Effector memory CD4-positive, alpha-beta T cell (primary cell): ENCODE data around the gene KCNK4.
"Not testable (repeated sequence)": the region's sequence is repeated elsewhere in the genome, so short reads cannot be mapped to it uniquely, and the experiment has no call there.

Experiments used
- DNase-seq, 3 donors: peaks; one replicate each; pipeline ENCODE4 v3.0.0-alpha.2; 2020
- H3K27ac ChIP-seq: 2 replicates; pipeline ENCODE4 v1.7.0; 2013; ENCODE audit warnings: mild to moderate bottlenecking, low read length, moderate library complexity; ENCODE audit not compliant: insufficient read depth, poor library complexity, severe bottlenecking
- H3K27me3 ChIP-seq: replicated peaks from 2 replicates; pipeline ENCODE4 v1.7.0; 2013; ENCODE audit warnings: mild to moderate bottlenecking, low read length; ENCODE audit not compliant: insufficient read depth, control insufficient read depth, poor library complexity, severe bottlenecking
- H3K36me3 ChIP-seq: 2 replicates; pipeline ENCODE4 v1.7.0; 2013; ENCODE audit warnings: mild to moderate bottlenecking, low read length, moderate library complexity; ENCODE audit not compliant: control insufficient read depth, insufficient read depth
- H3K4me1 ChIP-seq: 2 replicates; pipeline ENCODE4 v1.7.0; 2013; ENCODE audit warnings: low read length, mild to moderate bottlenecking; ENCODE audit not compliant: control insufficient read depth, insufficient read depth, poor library complexity, severe bottlenecking
- H3K4me3 ChIP-seq: 2 replicates; pipeline ENCODE4 v1.7.0; 2013; ENCODE audit warnings: low read length, low read depth, mild to moderate bottlenecking; ENCODE audit not compliant: insufficient read depth, poor library complexity, severe bottlenecking
- H3K9me3 ChIP-seq: 2 replicates; pipeline ENCODE4 v1.7.0; 2013; ENCODE audit warnings: mild to moderate bottlenecking, low read length, moderate library complexity; ENCODE audit not compliant: control insufficient read depth

KCNK4 gene

DNA sequence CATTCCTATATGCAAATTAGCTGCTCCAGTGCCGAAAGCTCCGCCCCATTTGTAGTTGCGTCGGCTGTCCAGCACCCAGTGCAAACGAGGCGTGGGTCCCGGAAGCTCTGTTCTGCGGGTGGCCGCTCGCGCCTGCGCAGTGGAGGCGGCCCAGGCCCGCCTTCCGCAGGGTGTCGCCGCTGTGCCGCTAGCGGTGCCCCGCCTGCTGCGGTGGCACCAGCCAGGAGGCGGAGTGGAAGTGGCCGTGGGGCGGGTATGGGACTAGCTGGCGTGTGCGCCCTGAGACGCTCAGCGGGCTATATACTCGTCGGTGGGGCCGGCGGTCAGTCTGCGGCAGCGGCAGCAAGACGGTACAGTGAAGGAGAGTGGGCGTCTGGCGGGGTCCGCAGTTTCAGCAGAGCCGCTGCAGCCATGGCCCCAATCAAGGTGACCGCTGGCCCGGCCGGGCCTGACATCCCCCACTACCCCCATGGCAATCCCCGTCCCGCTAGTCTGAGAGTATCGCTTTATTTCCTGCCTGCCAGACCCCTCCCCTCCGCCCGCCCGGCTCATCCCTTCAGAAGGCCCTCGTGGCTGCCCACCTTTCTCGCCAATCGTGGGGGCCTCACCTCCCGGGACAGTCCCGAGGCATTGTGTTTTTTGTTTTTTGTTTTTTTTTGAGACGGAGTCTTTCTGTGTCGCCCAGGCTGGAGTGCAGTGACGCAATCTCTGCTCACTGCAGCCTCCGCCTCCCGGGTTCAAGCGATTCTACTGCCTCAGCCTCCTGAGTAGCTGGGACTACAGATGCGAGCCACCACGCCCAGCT lies 27.1 kb downstream of the KCNK4 start, which contains the start of gene PRDX5:
PRDX5 (plus strand) TSS at position 161 of the 805 bp plus-strand sequence; CDS start at position 256, 95 bp downstream.
- peak within 1 kb of the TSS; percentile 94 for H3K27ac ChIP-seq
- H3K27me3 ChIP-seq: no peaks in the 10 kb centered on the region
- peaks cover 14% of the 10 kb centered on the region for H3K4me1 ChIP-seq
- peak within 1 kb of the TSS; percentile 79 for H3K4me3 ChIP-seq
- H3K9me3 ChIP-seq: no peaks in the 10 kb centered on the region
- H3K36me3 ChIP-seq: peaks cover 13% of the 10 kb centered on the region
- DNase-seq: peak; percentile 92 to 94 (median 93)

DNA sequence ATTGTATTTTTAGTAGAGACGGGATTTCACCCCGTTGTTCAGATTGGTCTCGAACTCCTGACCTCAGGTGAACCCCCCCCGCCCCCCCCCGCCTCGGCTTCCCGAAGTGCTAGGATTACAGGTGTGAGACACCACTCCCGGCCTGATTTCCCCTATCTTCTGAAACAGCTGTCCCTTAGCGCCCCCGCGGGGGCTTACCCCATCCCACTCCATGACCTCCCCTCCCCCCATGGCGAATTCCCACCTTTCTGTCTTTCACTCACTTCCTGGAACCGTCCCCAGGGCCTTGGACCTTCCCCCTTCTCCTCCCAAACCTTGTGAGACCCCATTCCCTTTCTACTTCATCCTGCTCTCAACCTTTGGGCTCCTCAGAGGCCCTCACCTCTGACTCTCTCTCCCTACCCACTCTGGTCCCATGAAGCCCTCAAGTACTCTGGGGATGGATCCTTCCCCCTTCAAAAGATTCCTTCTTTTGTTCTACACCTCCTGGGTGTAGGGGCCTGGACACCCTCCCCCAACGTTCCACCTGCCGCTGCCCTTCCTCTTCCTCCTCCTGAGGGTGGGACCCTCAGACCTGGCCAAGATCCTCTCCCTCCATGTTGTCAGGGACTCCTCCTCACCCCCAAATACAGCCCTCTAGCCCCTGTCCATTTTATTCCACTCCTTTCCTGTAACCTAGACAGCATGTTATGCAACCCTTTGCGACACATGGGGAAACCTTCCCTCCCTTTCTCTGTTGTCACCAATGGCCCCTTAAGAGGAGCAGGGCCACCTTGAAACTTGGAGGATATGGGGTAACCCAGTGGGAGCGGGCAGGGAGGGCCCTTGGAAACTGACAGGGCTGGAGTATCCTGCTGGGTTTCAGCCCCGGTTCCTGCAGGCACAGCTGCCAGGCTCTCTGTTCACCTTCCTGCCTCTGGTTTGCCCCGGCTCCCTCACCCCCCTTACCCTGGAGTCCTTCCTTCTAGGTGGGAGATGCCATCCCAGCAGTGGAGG lies 28.0 kb downstream of the KCNK4 start:
- Histone ChIP-seq H3K4me3 (peak overlapping the region; percentile 79), H3K27me3 (no peaks in the 10 kb centered on the region), H3K36me3 (peaks cover 11% of the 10 kb centered on the region), H3K9me3 (no peaks in the 10 kb centered on the region), H3K4me1 (peaks cover 14% of the 10 kb centered on the region), H3K27ac (peak overlapping the region; percentile 94)
- DNase-seq: no peak

DNA sequence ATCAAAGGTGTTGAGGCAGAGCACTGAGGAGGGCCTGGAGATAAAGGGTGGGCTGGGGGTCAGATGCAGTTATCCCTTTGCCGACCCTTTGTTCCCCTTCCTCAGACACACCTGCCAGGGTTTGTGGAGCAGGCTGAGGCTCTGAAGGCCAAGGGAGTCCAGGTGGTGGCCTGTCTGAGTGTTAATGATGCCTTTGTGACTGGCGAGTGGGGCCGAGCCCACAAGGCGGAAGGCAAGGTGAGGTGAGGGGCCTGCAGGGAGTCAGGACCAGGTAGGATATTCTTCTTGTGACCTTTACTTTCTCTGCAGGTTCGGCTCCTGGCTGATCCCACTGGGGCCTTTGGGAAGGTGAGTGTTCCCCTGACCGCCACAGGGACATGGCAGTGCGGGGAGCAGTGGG lies 29.5 kb downstream of the KCNK4 start:
- H3K27ac ChIP-seq: no peak overlapping the region

DNA sequence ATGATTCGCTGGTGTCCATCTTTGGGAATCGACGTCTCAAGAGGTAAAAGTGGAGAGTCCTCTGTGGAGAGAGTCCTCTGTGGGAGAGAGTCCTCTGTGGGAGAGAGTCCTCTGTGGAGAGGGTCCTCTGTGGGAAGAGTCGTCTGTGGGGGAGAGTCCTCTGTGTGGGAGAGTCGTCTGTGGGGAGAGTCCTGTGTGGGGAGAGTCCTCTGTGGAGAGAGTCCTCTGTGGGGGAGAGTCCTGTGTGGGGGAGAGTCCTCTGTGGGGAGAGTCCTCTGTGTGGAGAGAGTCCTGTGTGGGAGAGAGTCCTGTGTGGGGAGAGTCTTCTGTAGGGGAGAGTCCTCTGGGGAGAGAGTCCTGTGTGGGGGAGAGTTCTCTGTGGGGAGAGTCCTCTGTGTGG lies 29.9 kb downstream of the KCNK4 start:
- H3K27me3 ChIP-seq: no peaks in the 10 kb centered on the region
- no peak overlapping the region for H3K4me3 ChIP-seq
- DNase-seq: no peak
- no peak overlapping the region for H3K27ac ChIP-seq
- no peaks in the 10 kb centered on the region for H3K36me3 ChIP-seq
- no peaks in the 10 kb centered on the region for H3K9me3 ChIP-seq
- H3K4me1 ChIP-seq: peaks cover 14% of the 10 kb centered on the region

More for the DNA sequence above, 29.5 kb downstream of the KCNK4 start:
- no peak for DNase-seq
- peaks cover 1% of the 10 kb centered on the region for H3K36me3 ChIP-seq
- peaks cover 14% of the 10 kb centered on the region for H3K4me1 ChIP-seq
- H3K9me3 ChIP-seq: no peaks in the 10 kb centered on the region
- H3K4me3 ChIP-seq: no peak overlapping the region
- no peaks in the 10 kb centered on the region for H3K27me3 ChIP-seq

GRCh38 chr11:64321533-64321932 lies 30.4 kb downstream of the KCNK4 start:
- DNase-seq: no peak
- no peak overlapping the region for H3K4me3 ChIP-seq
- no peaks in the 10 kb centered on the region for H3K27me3 ChIP-seq
- H3K27ac ChIP-seq: no peak overlapping the region
- peaks cover 14% of the 10 kb centered on the region for H3K4me1 ChIP-seq
- H3K9me3 ChIP-seq: no peaks in the 10 kb centered on the region
- H3K36me3 ChIP-seq: no peaks in the 10 kb centered on the region

GRCh38 chr11:64322925-64323260 lies 31.8 kb downstream of the KCNK4 start:
- Histone ChIP-seq H3K36me3 (no peaks in the 10 kb centered on the region), H3K27me3 (no peaks in the 10 kb centered on the region), H3K4me3 (no peak overlapping the region), H3K27ac (no peak overlapping the region), H3K4me1 (peaks cover 7% of the 10 kb centered on the region), H3K9me3 (no peaks in the 10 kb centered on the region)
- no peak for DNase-seq

- H3K27me3 ChIP-seq: no peaks in the 10 kb centered on the region
- H3K9me3 ChIP-seq: no peaks in the 10 kb centered on the region
- DNase-seq: no peak
- H3K4me3 ChIP-seq: no peak overlapping the region
- H3K27ac ChIP-seq: no peak overlapping the region
- H3K4me1 ChIP-seq: peaks cover 7% of the 10 kb centered on the region
- no peaks in the 10 kb centered on the region for H3K36me3 ChIP-seq
Observed at GRCh38 chr11:64323373-64323772, 32.3 kb downstream of the KCNK4 start.

DNA sequence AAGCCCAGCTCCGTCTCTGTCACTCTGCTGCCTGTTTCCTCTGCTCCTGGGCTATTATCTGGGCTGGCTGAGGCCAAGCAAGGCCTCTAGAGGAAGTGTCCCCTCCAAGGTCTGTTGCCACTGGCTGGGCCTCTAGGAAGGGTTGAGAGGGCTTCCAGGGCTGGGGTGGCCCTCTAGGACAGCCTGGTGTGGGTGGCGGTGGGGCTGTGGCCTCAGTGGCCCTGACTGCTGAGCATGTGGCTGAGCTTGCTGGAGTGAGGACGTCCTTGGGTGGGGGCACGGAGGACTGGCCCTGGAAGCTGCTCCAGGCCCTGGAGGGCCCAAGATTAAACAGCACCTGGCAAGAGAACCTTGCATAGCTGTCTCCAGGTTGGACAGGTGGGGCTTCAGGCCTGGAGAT lies 32.9 kb downstream of the KCNK4 start:
- H3K27ac ChIP-seq: not testable (repeated sequence)

GRCh38 chr11:64324692-64325469 lies 33.8 kb downstream of the KCNK4 start:
- Histone ChIP-seq H3K36me3 (no peaks in the 10 kb centered on the region), H3K27ac (no peak overlapping the region), H3K27me3 (no peaks in the 10 kb centered on the region), H3K4me1 (no peaks in the 10 kb centered on the region), H3K4me3 (no peak overlapping the region), H3K9me3 (no peaks in the 10 kb centered on the region)
- DNase-seq: no peak

More for the DNA sequence above, 32.9 kb downstream of the KCNK4 start:
- H3K4me3 ChIP-seq, H3K9me3 ChIP-seq, H3K36me3 ChIP-seq, DNase-seq, H3K27me3 ChIP-seq, H3K4me1 ChIP-seq: not testable (repeated sequence)
